Cerebellar nuclear complex (tissue), 1 donor: Measurements from ENCODE around the gene ETFA.

Experiments
- DNase-seq, 2 experiments: peaks; one replicate each; lab custom pipeline; 2025; lab: John Stamatoyannopoulos, UW

Gene ETFA

GRCh38 chr15:76340198-76340802, 29.0 kb upstream of the ETFA start:
- no peak for DNase-seq

- no peak for DNase-seq
These were observed 28.3 kb upstream of the ETFA start for GRCh38 chr15:76339305-76340197.

DNA sequence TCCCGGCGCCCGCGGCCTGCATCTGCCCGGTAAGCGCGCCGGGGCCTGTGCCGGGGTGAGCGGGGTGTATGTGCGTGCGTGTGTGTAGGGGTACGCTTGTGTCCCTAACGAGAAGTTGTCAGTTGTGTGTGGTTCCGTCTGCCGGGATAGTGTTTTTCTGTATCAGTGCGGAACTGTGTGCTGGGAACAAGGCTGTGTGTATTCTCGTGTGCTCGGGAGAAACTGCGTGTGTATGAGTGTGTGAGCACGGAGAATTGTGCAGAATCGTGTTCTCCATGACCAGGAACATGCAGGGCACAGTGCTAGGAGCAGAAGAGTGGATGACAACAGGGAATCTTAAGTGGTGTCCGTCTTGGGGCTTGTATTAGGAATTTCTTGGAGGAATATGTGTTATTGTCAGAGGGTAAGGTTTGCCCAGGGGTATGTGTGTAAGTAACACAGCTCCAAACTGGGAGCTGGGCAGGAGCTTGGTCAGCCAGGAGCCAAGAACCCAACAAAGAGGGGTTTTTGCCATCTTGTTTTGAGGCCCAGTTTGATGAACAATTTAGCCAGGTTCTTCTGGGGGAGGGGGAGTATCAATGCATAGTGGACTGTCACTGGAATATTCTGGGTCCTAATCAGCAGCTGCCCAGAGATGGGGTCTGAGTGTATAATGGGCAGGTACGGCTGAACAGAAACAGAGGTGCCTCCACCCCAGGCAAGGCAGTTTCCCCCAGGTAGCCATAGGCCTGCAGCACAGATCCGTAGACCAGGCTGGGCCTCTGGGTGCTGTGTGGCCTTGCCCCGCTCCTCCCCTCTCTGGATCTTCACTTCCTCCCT, 27.4 kb upstream of the ETFA start:
- no peak for DNase-seq

DNA sequence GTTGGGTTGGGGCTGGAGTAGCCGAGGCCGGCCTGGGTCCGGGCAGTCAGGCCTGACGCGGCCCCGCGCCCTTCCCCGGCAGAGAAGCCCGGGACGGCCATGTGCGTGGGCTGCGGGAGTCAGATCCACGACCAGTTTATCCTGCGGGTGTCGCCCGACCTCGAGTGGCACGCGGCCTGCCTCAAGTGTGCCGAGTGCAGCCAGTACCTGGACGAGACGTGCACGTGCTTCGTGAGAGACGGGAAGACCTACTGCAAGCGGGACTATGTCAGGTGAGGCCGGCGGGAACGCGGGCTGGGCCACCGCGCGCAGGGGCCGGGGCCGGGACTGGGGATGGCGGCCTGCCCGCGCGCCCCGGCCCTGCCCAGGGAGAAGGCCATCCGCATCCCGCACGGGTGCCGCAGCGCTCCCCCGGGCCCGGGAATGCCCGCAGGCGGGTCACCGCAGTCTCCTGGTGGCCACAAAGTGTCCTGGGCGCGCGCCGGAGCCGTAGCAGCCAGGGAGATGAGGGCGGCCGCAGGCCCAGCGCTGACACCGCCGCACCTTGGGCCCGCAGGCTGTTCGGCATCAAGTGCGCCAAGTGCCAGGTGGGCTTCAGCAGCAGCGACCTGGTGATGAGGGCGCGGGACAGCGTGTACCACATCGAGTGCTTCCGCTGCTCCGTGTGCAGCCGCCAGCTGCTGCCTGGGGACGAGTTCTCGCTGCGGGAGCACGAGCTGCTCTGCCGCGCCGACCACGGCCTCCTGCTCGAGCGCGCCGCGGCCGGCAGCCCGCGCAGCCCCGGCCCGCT, 26.6 kb upstream of the ETFA start:
- DNase-seq, result no peak

DNA sequence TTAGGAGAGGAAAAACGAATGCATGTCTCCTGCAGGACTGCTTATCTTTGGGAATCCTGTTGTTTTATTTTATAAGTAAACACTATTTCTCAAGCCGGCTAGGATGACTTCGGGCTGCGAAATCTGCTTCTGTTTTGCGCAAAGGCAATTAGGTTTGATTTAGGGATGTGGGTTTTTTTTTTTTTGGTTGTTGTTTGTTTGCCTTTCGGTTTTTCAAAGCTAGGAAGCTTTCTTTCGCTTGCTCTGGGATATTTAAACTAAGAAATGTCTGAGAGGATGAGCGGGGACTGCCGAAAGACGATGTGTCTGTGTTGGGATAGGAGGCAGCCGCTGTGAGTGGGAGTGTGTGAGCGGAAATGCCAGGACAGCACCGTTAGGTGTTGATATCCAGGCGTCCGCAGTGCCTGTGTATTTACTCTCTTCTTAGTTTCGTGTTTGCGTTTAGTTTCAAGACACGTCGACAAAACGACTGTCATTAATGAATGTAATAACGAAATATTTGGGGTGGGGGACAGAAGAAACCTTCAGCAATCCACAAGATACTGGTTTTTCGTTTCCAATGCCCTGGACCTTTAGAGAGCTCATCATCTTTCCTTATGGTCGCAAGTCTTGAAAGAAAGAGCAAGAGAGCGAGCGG, 25.9 kb upstream of the ETFA start:
- no peak for DNase-seq

DNA sequence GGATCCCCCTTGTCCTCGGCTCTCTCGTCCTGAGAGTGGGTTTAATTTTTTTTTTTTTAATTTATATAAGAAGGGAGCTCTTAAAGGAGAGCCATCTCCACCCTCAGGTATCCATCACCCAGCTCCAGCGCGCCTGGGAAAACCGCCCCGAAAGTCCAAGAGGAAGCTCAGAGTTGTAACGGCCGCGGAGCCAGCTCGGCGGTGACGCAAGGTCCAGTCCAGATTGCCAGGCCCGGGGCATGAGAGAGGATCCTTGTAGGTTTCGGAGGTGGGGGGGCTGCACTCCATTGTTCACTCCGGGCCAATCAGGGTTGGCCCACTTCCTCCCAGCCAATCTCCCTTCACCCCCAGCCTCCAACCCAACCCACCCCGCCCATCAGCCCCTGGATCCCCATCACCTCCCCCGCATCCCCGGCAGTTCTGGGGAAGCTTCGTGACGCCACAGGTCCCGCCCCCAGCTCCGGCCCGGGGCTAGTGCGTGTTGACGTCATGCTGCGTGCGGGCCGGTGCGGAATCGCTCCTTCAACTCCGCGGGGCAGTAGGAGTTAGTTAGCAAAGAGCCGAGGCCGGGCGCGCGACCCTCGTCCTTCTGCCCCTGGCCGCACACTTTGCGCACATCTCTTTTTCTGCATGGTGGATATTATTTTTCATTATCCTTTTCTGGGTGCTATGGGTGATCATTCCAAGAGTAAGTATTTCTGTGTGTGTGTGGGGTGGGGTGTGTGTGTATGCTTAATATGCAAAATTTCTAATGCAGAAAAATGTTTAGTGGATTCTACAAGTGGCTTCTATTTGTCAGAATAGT, 25.2 kb upstream of the ETFA start, which contains the start of gene ISL2:
Gene ISL2 (plus strand): TSS at position 520 of the 805 bp plus-strand sequence. CDS start 111 bp downstream, at position 631.
- DNase-seq, result no peak

DNA sequence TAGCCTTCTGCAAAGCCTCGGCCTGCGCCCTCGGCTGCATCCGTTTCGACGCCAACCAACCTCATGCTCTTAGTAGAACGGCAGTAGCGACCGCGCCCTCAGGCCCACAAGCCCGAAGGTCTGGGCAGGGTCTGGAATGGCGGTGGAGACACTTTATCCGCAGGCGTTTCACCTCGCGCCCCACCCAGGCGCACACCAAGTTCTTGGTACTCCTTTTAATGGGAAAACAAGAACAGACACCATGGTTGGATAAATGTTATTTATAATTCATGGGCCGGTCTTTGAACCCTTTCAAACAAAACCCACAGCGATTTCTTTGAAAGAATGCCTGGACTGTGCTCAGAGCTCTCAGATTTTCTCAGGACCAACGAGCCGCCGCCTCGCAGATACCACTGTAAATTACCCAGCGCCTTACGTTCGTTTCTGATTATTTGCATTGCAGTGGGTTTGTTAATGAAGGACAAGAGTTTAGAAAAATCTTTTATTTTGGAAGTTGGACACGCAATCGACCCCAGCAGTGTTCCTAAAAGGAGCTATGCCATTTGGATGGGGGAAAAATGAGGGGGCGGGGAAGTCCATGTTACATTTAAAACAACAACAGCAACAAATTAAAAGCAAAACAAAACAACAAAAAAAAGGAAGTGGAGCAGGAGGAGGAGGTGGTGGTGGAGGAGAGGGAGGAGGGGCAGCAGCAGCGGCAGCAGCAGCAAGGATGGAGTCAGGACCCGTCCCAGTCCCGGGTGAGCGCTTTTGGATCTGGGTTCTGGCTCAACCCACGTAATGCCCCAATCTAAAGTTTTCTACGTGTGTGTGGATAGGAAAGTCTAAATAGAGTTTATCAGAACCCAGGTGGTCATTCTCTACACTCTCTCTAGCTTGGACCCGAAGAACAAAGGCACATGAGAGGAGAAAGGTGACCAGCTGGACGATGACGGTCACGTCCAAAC, 24.3 kb upstream of the ETFA start:
- DNase-seq, result no peak

GRCh38 chr15:76334438-76335306, 23.4 kb upstream of the ETFA start:
- no peak for DNase-seq

DNA sequence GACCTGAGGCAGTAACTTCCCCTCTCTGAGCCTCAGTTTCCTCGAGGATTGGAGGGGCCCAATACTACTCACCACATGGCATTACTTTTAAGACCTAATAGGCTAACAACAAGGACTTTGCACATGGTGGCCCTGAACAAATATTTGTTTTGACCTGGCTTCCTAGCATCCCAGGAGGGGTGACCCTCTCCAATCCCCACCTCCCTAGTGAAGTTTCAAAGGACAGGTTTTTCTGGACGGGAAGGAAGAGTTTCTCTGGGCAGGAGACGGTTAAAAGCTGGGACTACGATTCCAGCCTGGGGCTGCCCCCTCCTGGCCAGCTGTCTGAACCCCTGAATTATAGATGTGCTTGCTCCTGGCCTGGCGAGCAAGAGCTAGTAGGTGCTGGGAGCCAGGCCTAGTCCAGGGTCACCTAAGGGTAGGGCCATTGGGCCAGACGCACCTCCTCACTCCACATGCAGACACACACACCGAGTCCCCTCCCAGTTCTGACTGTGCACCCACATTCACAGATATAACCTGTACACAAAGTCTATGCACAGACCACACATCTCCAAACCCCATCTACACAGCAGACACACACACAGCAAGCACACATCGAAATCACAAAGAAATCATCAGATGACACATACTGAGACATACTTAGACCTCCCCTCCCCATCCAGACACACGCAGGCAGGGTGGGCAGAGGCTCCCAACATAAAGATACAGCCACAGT, 22.6 kb upstream of the ETFA start:
- no peak for DNase-seq

GRCh38 chr15:76333309-76333708, 22.0 kb upstream of the ETFA start:
- DNase-seq, result no peak

GRCh38 chr15:76332796-76333195, 21.5 kb upstream of the ETFA start:
- no peak for DNase-seq

DNA sequence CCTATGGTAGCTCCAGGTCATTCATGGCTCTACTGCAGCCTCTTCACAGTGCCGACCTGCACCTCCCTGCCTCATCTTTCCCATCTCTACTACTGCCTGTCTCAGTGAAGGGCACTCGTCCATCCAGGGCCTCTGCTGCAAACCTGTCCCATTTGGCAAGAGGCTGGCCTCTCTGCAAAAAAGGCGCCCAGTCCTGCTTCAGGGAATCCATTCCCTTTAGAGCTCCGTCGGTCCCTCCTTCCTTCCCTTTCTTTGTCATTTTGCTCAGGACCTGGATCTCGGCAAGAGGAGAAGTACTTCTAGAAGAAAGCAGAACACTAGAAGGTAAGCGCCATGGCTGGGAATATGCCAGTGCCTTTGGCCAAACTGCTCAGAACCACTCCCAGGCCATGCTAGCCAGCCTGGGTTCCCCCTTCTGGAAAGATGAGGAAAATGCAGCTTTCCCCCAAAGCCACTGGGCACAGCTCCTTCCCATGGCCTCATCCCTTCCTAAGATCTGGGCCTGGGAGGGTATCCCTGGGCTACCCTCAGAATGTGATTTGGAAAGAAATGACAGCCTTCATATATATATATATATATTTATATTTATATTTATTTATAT, 18.9 kb upstream of the ETFA start:
- DNase-seq, result peak in 1 of 2 experiments; percentile 24

GRCh38 chr15:76328958-76329357, 17.7 kb upstream of the ETFA start:
- DNase-seq, result no peak

- no peak for DNase-seq
These were observed 16.9 kb upstream of the ETFA start for GRCh38 chr15:76328106-76328696.

DNA sequence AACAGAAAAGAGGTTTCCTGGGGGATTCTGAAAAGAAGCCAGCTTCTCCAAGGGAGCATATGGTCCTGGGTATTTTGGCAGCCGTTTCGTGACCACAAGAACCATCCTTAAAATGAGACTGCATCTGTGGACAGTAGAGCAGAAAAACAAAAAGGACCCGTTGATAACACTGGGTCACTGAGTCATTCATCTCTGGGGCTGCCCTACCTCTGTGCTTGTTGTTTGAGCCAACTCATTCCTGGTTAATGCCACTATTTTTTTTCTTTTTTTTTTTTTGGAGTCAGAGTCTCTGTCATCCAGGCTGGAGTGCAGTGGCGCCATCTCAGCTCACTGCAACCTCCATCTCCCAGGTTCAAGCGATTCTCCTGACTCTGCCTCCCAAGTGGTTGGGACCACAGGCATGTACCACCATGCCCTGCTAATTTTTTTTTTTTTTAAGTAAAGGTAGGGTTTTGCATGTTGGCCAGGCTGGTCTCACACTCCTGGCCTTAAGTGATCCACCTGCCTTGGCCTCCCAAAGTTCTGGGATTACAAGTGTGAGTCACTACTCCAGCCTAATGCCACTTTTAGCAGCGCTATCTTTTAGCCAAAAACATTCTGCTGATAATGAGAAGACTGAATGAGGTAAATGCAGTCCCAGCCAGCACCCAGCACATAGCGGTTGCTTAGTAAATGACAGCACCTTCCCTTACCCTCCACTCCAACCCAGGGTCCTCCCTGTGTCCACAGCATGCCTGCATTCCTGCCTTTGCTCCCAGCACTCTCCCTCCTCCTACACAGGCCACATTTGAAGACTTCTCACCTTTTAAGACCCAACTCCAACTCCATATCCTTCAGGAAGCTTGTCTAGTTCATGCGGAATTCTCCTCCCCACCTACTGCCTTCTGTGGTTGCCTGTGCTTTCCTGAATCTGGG, 16.2 kb upstream of the ETFA start:
- peak in 1 of 2 experiments; percentile 15 for DNase-seq

GRCh38 chr15:76325704-76326103, 14.4 kb upstream of the ETFA start:
- DNase-seq, result no peak
